ENCODE data around the gene ASB2.
A peak's percentile ranks its signal among the peaks of the same experiment; 100 is the strongest.

The ASB2 gene

GRCh38 chr14:93946541-93947090, 29.8 kb downstream of the ASB2 start:
- no peak for DNase-seq (ENCODE audit: low read depth)

GRCh38 chr14:93946104-93946503, 30.3 kb downstream of the ASB2 start:
- no peak for DNase-seq (ENCODE audit: low read depth)

GRCh38 chr14:93945070-93945399, 31.3 kb downstream of the ASB2 start:
- no peak for DNase-seq (ENCODE audit: low read depth)

GRCh38 chr14:93944348-93945069, 31.9 kb downstream of the ASB2 start:
- DNase-seq (ENCODE audit: low read depth) = no peak

- DNase-seq (ENCODE audit: low read depth) = no peak
Measured at GRCh38 chr14:93943930-93944329, 32.4 kb downstream of the ASB2 start.

GRCh38 chr14:93943052-93943451, 33.3 kb downstream of the ASB2 start:
- DNase-seq (ENCODE audit: low read depth) = no peak

- DNase-seq (ENCODE audit: low read depth) = no peak
Measured at GRCh38 chr14:93941293-93941910, 35.0 kb downstream of the ASB2 start.

GRCh38 chr14:93940437-93940836, 35.9 kb downstream of the ASB2 start:
- DNase-seq (ENCODE audit: low read depth) = no peak

- peak; percentile 33 for DNase-seq (ENCODE audit: low read depth)
Measured at GRCh38 chr14:93939304-93940229, 36.8 kb downstream of the ASB2 start.

GRCh38 chr14:93938751-93939303, 37.5 kb downstream of the ASB2 start:
- DNase-seq (ENCODE audit: low read depth) = no peak

- DNase-seq (ENCODE audit: low read depth) = no peak
Measured at GRCh38 chr14:93937519-93937918, 38.9 kb downstream of the ASB2 start.

- DNase-seq (ENCODE audit: low read depth) = no peak
Measured at GRCh38 chr14:93936926-93937325, 39.4 kb downstream of the ASB2 start.

GRCh38 chr14:93936245-93936644, 40.1 kb downstream of the ASB2 start:
- DNase-seq (ENCODE audit: low read depth) = no peak

GRCh38 chr14:93935213-93935612, 41.2 kb downstream of the ASB2 start:
- no peak for DNase-seq (ENCODE audit: low read depth)

GRCh38 chr14:93932642-93933041, 43.7 kb downstream of the ASB2 start:
- DNase-seq (ENCODE audit: low read depth) = no peak

GRCh38 chr14:93930989-93931307, 45.4 kb downstream of the ASB2 start:
- DNase-seq (ENCODE audit: low read depth) = no peak

- DNase-seq (ENCODE audit: low read depth) = no peak
Measured at GRCh38 chr14:93930296-93930988, 45.9 kb downstream of the ASB2 start.

- no peak for DNase-seq (ENCODE audit: low read depth)
Measured at GRCh38 chr14:93929657-93930056, 46.7 kb downstream of the ASB2 start.

- no peak for DNase-seq (ENCODE audit: low read depth)
Measured at GRCh38 chr14:93929048-93929535, 47.3 kb downstream of the ASB2 start.

- no peak for DNase-seq (ENCODE audit: low read depth)
Measured at GRCh38 chr14:93928184-93929047, 48.0 kb downstream of the ASB2 start.

GRCh38 chr14:93927800-93928145, 48.6 kb downstream of the ASB2 start:
- no peak for DNase-seq (ENCODE audit: low read depth)
